ENCODE results near the gene CD44.

CD44 gene

DNA sequence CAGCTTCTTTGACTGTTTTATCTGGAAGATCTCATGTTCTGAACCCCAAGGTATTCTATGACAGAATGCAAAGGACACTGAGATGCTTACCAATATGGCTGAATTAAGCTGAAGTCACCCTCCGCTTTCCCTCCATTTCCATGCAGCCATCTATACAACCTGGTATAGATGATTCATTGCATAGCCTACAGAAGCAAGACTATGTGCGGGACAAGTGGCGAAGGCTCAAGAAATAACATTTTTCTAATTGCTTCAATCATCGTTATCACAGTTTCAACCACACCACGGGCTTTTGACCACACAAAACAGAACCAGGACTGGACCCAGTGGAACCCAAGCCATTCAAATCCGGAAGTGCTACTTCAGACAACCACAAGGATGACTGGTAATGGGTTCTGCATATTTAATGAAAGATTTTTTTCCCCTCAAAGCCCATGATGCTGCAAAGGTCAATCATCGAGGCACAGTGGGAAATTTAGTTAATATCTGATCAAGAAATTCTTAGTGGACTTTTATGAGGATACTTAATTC is 61.9 kb downstream of the CD44 start:
- TF ChIP-seq EZH2phosphoT487 (IDR thresholded peaks at IDR 0.05; ENCODE audit: low read depth) (no peak), CTCF (IDR thresholded peaks at IDR 0.05; ENCODE audit: low read depth, low read length) (no peak)
- Histone ChIP-seq H3K4me1 (ENCODE audit: low read length) (peaks cover 49% of the 10 kb centered on the region), H3K9me3 (ENCODE audit: insufficient read depth, low read length) (no peaks in the 10 kb centered on the region), H3K9ac (ENCODE audit: low read length) (no peak overlapping the region), H3K4me2 (ENCODE audit: low read length) (no peak overlapping the region), H3K79me2 (ENCODE audit: low read length) (peaks cover 99% of the 10 kb centered on the region), H4K20me1 (ENCODE audit: insufficient read depth, low read length) (peaks cover 95% of the 10 kb centered on the region), H3K27ac (ENCODE audit: low read length) (peak overlapping the region; percentile 10; the same call in 1 of the 2 replicates), H2AFZ (ENCODE audit: low read depth, low read length) (no peak overlapping the region), H3K4me3 (ENCODE audit: low read length) (no peak overlapping the region), H3K27me3 (ENCODE audit: low read depth, low read length) (no peaks in the 10 kb centered on the region), H3K36me3 (replicated peaks; ENCODE audit: low read depth, low read length) (peaks cover 97% of the 10 kb centered on the region)

- no peak overlapping the region for H3K4me2 ChIP-seq (ENCODE audit: low read length)
- H3K79me2 ChIP-seq (ENCODE audit: low read length): peaks cover 99% of the 10 kb centered on the region
- H3K9ac ChIP-seq (ENCODE audit: low read length): no peak overlapping the region
- no peak overlapping the region for H2AFZ ChIP-seq (ENCODE audit: low read depth, low read length)
- H3K36me3 ChIP-seq (replicated peaks; ENCODE audit: low read depth, low read length): peaks cover 99% of the 10 kb centered on the region
- H3K4me1 ChIP-seq (ENCODE audit: low read length): peaks cover 20% of the 10 kb centered on the region
- no peaks in the 10 kb centered on the region for H3K9me3 ChIP-seq (ENCODE audit: insufficient read depth, low read length)
- H4K20me1 ChIP-seq (ENCODE audit: insufficient read depth, low read length): peaks cover 91% of the 10 kb centered on the region
- TF ChIP-seq CTCF (IDR thresholded peaks at IDR 0.05; ENCODE audit: low read depth, low read length) (no peak), EZH2phosphoT487 (IDR thresholded peaks at IDR 0.05; ENCODE audit: low read depth) (no peak)
- H3K27ac ChIP-seq (ENCODE audit: low read length): no peak overlapping the region
- no peak overlapping the region for H3K4me3 ChIP-seq (ENCODE audit: low read length)
- H3K27me3 ChIP-seq (ENCODE audit: low read depth, low read length): no peaks in the 10 kb centered on the region
These were observed 65.6 kb downstream of the CD44 start for GRCh38 chr11:35204614-35205013.

GRCh38 chr11:35206616-35207015 is 67.6 kb downstream of the CD44 start:
- H3K4me2 ChIP-seq (ENCODE audit: low read length): no peak overlapping the region
- TF ChIP-seq EZH2phosphoT487 (IDR thresholded peaks at IDR 0.05; ENCODE audit: low read depth): no peak
- no peak for TF ChIP-seq CTCF (IDR thresholded peaks at IDR 0.05; ENCODE audit: low read depth, low read length)
- H2AFZ ChIP-seq (ENCODE audit: low read depth, low read length): no peak overlapping the region
- no peak overlapping the region for H3K4me3 ChIP-seq (ENCODE audit: low read length)
- H3K4me1 ChIP-seq (ENCODE audit: low read length): peaks cover 23% of the 10 kb centered on the region
- no peaks in the 10 kb centered on the region for H3K9me3 ChIP-seq (ENCODE audit: insufficient read depth, low read length)
- H3K79me2 ChIP-seq (ENCODE audit: low read length): peaks cover 98% of the 10 kb centered on the region
- H3K9ac ChIP-seq (ENCODE audit: low read length): no peak overlapping the region
- H3K36me3 ChIP-seq (replicated peaks; ENCODE audit: low read depth, low read length): peaks cover 97% of the 10 kb centered on the region
- 0 out of 2 replicates have a peak overlapping the region, but pooled peaks have one; percentile 14 for H3K27ac ChIP-seq (ENCODE audit: low read length)
- no peaks in the 10 kb centered on the region for H3K27me3 ChIP-seq (ENCODE audit: low read depth, low read length)
- H4K20me1 ChIP-seq (ENCODE audit: insufficient read depth, low read length): peaks cover 90% of the 10 kb centered on the region

DNA sequence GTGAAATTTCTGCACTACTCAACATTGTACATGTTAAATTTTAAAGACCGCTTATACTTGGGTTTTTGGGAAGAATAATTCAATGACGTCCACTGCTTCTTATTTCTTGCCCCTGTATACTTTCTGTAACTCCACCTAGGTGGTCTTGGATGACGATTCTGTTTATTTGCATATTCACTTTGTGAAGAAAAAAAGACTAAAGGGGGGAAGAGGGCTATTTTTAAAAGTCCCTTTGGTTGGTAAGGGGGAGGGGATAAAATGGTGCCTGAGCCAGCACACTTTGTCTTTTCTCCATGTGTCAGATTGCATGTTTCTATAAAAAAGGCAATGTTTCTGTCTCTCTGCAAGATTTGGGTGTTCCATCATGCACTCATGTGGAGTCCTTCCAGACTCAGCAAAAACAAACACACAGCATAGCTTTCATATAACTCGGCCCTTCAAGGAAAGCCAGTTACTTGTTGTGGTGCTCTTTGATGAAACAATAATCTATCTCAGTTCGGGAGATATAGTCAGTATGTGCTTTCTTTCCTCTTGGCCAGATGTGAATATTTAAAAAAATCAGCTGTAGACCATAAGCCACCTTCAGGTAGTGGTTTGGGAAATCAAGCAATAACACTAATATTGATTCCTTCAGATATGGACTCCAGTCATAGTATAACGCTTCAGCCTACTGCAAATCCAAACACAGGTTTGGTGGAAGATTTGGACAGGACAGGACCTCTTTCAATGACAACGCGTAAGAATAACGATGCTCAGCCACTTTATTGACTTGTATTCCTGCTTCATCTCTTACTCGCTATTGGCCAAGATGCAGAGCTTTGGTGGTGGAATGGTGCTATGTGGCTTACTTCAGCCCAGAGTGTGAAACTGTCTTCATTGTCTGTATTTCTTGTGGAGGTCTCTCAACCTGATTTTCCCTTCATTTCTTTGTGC is 68.8 kb downstream of the CD44 start:
- Histone ChIP-seq H3K27ac (ENCODE audit: low read length) (peak overlapping the region; percentile 14; the same call in 1 of the 2 replicates), H3K4me1 (ENCODE audit: low read length) (peaks cover 34% of the 10 kb centered on the region), H4K20me1 (ENCODE audit: insufficient read depth, low read length) (peaks cover 81% of the 10 kb centered on the region), H3K4me3 (ENCODE audit: low read length) (no peak overlapping the region), H3K79me2 (ENCODE audit: low read length) (peaks cover 93% of the 10 kb centered on the region), H3K36me3 (replicated peaks; ENCODE audit: low read depth, low read length) (peaks cover 91% of the 10 kb centered on the region), H3K4me2 (ENCODE audit: low read length) (no peak overlapping the region), H2AFZ (ENCODE audit: low read depth, low read length) (no peak overlapping the region), H3K27me3 (ENCODE audit: low read depth, low read length) (no peaks in the 10 kb centered on the region), H3K9me3 (ENCODE audit: insufficient read depth, low read length) (no peaks in the 10 kb centered on the region), H3K9ac (ENCODE audit: low read length) (no peak overlapping the region)
- TF ChIP-seq EZH2phosphoT487 (IDR thresholded peaks at IDR 0.05; ENCODE audit: low read depth): no peak
- no peak for TF ChIP-seq CTCF (IDR thresholded peaks at IDR 0.05; ENCODE audit: low read depth, low read length)
